ENCODE data around the gene SLCO2B1.
"Not testable (repeated sequence)": the region's sequence is repeated elsewhere in the genome, so short reads cannot be mapped to it uniquely, and the experiment has no call there.

The SLCO2B1 gene

GRCh38 chr11:75150879-75151278 lies at the start of gene SLCO2B1:
Gene SLCO2B1 (plus strand): TSS chr11:75151107. CDS start chr11:75151382, 275 bp downstream.
- DNase-seq (ENCODE audit: low spot score) = no peak
- TF ChIP-seq CTCF (IDR thresholded peaks at IDR 0.05; ENCODE audit: borderline replicate concordance, control extremely low read depth, extremely low read depth, insufficient read depth, missing control alignments) = no peak
- in situ Hi-C loops (cut with MboI; ENCODE audit: low sequenced_read_pairs, unreplicated experiment) = no loop called here

- no peak for TF ChIP-seq CTCF (IDR thresholded peaks at IDR 0.05; ENCODE audit: borderline replicate concordance, control extremely low read depth, extremely low read depth, insufficient read depth, missing control alignments)
- in situ Hi-C loops (cut with MboI; ENCODE audit: low sequenced_read_pairs, unreplicated experiment) = no loop called here
- DNase-seq (ENCODE audit: low spot score) = no peak
Observed at GRCh38 chr11:75101424-75102128, 49.3 kb upstream of the SLCO2B1 start.

- no peak for DNase-seq (ENCODE audit: low spot score)
- no peak for TF ChIP-seq CTCF (IDR thresholded peaks at IDR 0.05; ENCODE audit: borderline replicate concordance, control extremely low read depth, extremely low read depth, insufficient read depth, missing control alignments)
- in situ Hi-C loops (cut with MboI; ENCODE audit: low sequenced_read_pairs, unreplicated experiment) = no loop called here
Observed at GRCh38 chr11:75103380-75104026, 47.4 kb upstream of the SLCO2B1 start.

- in situ Hi-C loops (cut with MboI; ENCODE audit: low sequenced_read_pairs, unreplicated experiment) = no loop called here
- no peak for DNase-seq (ENCODE audit: low spot score)
Observed at GRCh38 chr11:75105462-75105925, 45.4 kb upstream of the SLCO2B1 start.

GRCh38 chr11:75105967-75106681 lies 44.8 kb upstream of the SLCO2B1 start:
- in situ Hi-C loops (cut with MboI; ENCODE audit: low sequenced_read_pairs, unreplicated experiment); DNase-seq (ENCODE audit: low spot score): not testable (repeated sequence)

More at GRCh38 chr11:75105462-75105925, 45.4 kb upstream of the SLCO2B1 start:
- TF ChIP-seq CTCF (IDR thresholded peaks at IDR 0.05; ENCODE audit: borderline replicate concordance, control extremely low read depth, extremely low read depth, insufficient read depth, missing control alignments) = no peak

GRCh38 chr11:75107187-75107586 lies 43.7 kb upstream of the SLCO2B1 start:
- TF ChIP-seq CTCF (IDR thresholded peaks at IDR 0.05; ENCODE audit: borderline replicate concordance, control extremely low read depth, extremely low read depth, insufficient read depth, missing control alignments) = no peak
- no peak for DNase-seq (ENCODE audit: low spot score)
- in situ Hi-C loops (cut with MboI; ENCODE audit: low sequenced_read_pairs, unreplicated experiment) = no loop called here
